Measurements from ENCODE around the gene CNEP1R1. TPM values are rescaled to one million over a fixed set of nuclear protein-coding genes. Genes with fewer than 3 reads are reported as not detected.

Gene CNEP1R1
- total and polyA plus RNA-seq, 9 of the 15 experiments (the other 6 are each of a cell fraction or from before 2014, with no cell fraction given): 7.6 to 20.1 (median 10.6) TPM

GRCh38 chr16:50071075-50071671, 46.1 kb downstream of the CNEP1R1 start (continued):
- TF ChIP-seq NKRF (IDR thresholded peaks at IDR 0.05; ENCODE audit: borderline replicate concordance) (no peak), HLTF (IDR thresholded peaks at IDR 0.05) (no peak), CHAMP1 (IDR thresholded peaks at IDR 0.05) (peak; percentile 29; the same call in 1 of the 2 replicates), ARID1B (IDR thresholded peaks at IDR 0.05) (peak; percentile 97), CBFA2T2 (conservative IDR thresholded peaks at IDR 0.05) (peak; percentile 91), CCNT2 (IDR thresholded peaks at IDR 0.05; ENCODE audit: borderline replicate concordance, extremely low read depth, insufficient read length, low read depth, low read length) (peak; percentile 39), CREM (IDR thresholded peaks at IDR 0.05; ENCODE audit: low read depth) (peak; percentile 71; the same call in 1 of the 2 replicates), CREB1 (IDR thresholded peaks at IDR 0.05) (peak; percentile 47; the same call in 1 of the 2 replicates), CREB1 (CRISPR knock-in tag; IDR thresholded peaks at IDR 0.05) (no peak), ZNF224 (CRISPR knock-in tag; IDR thresholded peaks at IDR 0.05) (no peak), USF1 (CRISPR knock-in tag; IDR thresholded peaks at IDR 0.05) (no peak), ATF3 (IDR thresholded peaks at IDR 0.05) (peak; percentile 52), ATF3 (CRISPR knock-in tag; conservative IDR thresholded peaks at IDR 0.05) (no peak), STAG1 (CRISPR knock-in tag; IDR thresholded peaks at IDR 0.05; ENCODE audit: borderline replicate concordance) (no peak), YBX1 (IDR thresholded peaks at IDR 0.05) (no peak), JUNB (CRISPR knock-in tag; conservative IDR thresholded peaks at IDR 0.05) (no peak), PBX2 (CRISPR knock-in tag; IDR thresholded peaks at IDR 0.05; ENCODE audit: low read depth) (no peak), PBX2 (tag; conservative IDR thresholded peaks at IDR 0.05; ENCODE audit: low read depth) (0 out of 2 replicates have a peak, but pooled peaks have one; percentile 13), STAT5B (CRISPR knock-in tag; IDR thresholded peaks at IDR 0.05) (no peak), NELFE (IDR thresholded peaks at IDR 0.05; ENCODE audit: insufficient read depth, insufficient read length) (no peak), IFI16 (CRISPR knock-in tag; IDR thresholded peaks at IDR 0.05) (no peak)
